ENCODE data around the gene AGO3. TPM values are rescaled to one million over a fixed set of nuclear protein-coding genes. Genes with fewer than 3 reads are reported as not detected.
"Not testable (repeated sequence)": the region's sequence is repeated elsewhere in the genome, so short reads cannot be mapped to it uniquely, and the experiment has no call there.

The AGO3 gene
- total and polyA plus RNA-seq, 3 experiments from 2014 or later: 12.8 to 31.3 (median 30.0) TPM

- Histone ChIP-seq H3K9me3 (ENCODE audit: low read length) (no peaks in the 10 kb centered on the region), H3K4me1 (ENCODE audit: insufficient read depth, low read length) (no peaks in the 10 kb centered on the region), H3K27me3 (ENCODE audit: insufficient read depth, low read length, poor library complexity, severe bottlenecking) (no peaks in the 10 kb centered on the region), H3K36me3 (ENCODE audit: insufficient read depth, low read length) (no peaks in the 10 kb centered on the region), H3K27ac (ENCODE audit: low read depth, low read length) (no peak overlapping the region), H3K4me3 (ENCODE audit: low read length) (no peak overlapping the region)
- CTCF ChIA-PET: no interaction called here
- peaks cover 16 to 44% (median 20%) of the 10 kb centered on the region in 3 donors for H3K36me3 Mint-ChIP-seq
- no peak for DNase-seq
- no peak overlapping the region for H3K4me3 Mint-ChIP-seq
- no peak overlapping the region for H3K27ac Mint-ChIP-seq
- peaks cover 8 to 12% (median 10%) of the 10 kb centered on the region in 3 donors for H3K4me1 Mint-ChIP-seq
- H3K9me3 Mint-ChIP-seq: no peaks in the 10 kb centered on the region
- H3K27me3 Mint-ChIP-seq: no peaks in the 10 kb centered on the region
- POLR2A ChIA-PET: no interaction called here
These were observed 37.5 kb downstream of the AGO3 start for GRCh38 chr1:35968396-35968795.

- Mint-ChIP-seq H3K9me3 (no peaks in the 10 kb centered on the region), H3K4me3 (no peak overlapping the region), H3K36me3 (peaks cover 18 to 66% (median 27%) of the 10 kb centered on the region in 3 donors), H3K27ac (no peak overlapping the region), H3K4me1 (peaks cover 9 to 18% (median 15%) of the 10 kb centered on the region in 3 donors), H3K27me3 (no peaks in the 10 kb centered on the region)
- Histone ChIP-seq H3K36me3 (ENCODE audit: insufficient read depth, low read length) (no peaks in the 10 kb centered on the region), H3K4me3 (ENCODE audit: low read length) (no peak overlapping the region), H3K4me1 (ENCODE audit: insufficient read depth, low read length) (no peaks in the 10 kb centered on the region), H3K9me3 (ENCODE audit: low read length) (no peaks in the 10 kb centered on the region), H3K27ac (ENCODE audit: low read depth, low read length) (no peak overlapping the region), H3K27me3 (ENCODE audit: insufficient read depth, low read length, poor library complexity, severe bottlenecking) (no peaks in the 10 kb centered on the region)
- POLR2A ChIA-PET: no interaction called here
- no peak for DNase-seq
- CTCF ChIA-PET: no interaction called here
These were observed 40.7 kb downstream of the AGO3 start for GRCh38 chr1:35971601-35972000.

DNA sequence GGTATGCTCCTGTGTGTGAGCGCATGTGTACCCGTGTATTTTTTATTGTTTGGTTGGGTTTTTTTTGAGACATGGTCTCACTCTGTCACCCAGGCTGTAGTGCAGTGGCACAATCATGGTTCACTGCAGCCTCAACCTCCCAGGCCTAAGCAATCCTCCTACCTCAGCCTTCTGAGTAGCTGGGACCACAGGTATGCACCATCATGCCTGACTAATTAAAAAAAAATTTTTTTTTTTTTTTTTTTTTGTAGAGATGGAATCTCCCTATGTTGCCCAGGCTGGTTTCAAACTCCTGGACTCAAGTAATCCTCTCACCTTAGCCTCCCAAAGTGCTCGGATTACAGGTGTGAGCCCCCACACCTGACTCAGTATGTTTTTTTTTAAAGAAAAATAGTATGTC is 41.7 kb downstream of the AGO3 start:
- CTCF ChIA-PET; DNase-seq; H3K9me3 Mint-ChIP-seq; H3K27me3 ChIP-seq (ENCODE audit: insufficient read depth, low read length, poor library complexity, severe bottlenecking); H3K27ac ChIP-seq (ENCODE audit: low read depth, low read length); H3K27me3 Mint-ChIP-seq; H3K36me3 ChIP-seq (ENCODE audit: insufficient read depth, low read length); POLR2A ChIA-PET; H3K4me3 Mint-ChIP-seq; H3K4me1 ChIP-seq (ENCODE audit: insufficient read depth, low read length); H3K27ac Mint-ChIP-seq; H3K9me3 ChIP-seq (ENCODE audit: low read length); H3K4me3 ChIP-seq (ENCODE audit: low read length): not testable (repeated sequence)
- Mint-ChIP-seq H3K4me1 (peaks cover 9 to 16% (median 12%) of the 10 kb centered on the region in 3 donors), H3K36me3 (peaks cover 18 to 64% (median 27%) of the 10 kb centered on the region in 3 donors)

GRCh38 chr1:35980090-35980489 is 49.2 kb downstream of the AGO3 start:
- ChIA-PET CTCF (no interaction called here), POLR2A (no interaction called here)
- Histone ChIP-seq H3K9me3 (ENCODE audit: low read length) (no peaks in the 10 kb centered on the region), H3K27ac (ENCODE audit: low read depth, low read length) (no peak overlapping the region), H3K4me3 (ENCODE audit: low read length) (no peak overlapping the region), H3K4me1 (ENCODE audit: insufficient read depth, low read length) (no peaks in the 10 kb centered on the region), H3K36me3 (ENCODE audit: insufficient read depth, low read length) (peaks cover 8% of the 10 kb centered on the region), H3K27me3 (ENCODE audit: insufficient read depth, low read length, poor library complexity, severe bottlenecking) (no peaks in the 10 kb centered on the region)
- Mint-ChIP-seq H3K4me1 (peaks cover 6 to 8% (median 7%) of the 10 kb centered on the region in 3 donors), H3K27ac (no peak overlapping the region), H3K4me3 (no peak overlapping the region), H3K36me3 (peaks cover 6 to 59% (median 9%) of the 10 kb centered on the region in 3 donors), H3K27me3 (no peaks in the 10 kb centered on the region), H3K9me3 (no peaks in the 10 kb centered on the region)
- no peak for DNase-seq

DNA sequence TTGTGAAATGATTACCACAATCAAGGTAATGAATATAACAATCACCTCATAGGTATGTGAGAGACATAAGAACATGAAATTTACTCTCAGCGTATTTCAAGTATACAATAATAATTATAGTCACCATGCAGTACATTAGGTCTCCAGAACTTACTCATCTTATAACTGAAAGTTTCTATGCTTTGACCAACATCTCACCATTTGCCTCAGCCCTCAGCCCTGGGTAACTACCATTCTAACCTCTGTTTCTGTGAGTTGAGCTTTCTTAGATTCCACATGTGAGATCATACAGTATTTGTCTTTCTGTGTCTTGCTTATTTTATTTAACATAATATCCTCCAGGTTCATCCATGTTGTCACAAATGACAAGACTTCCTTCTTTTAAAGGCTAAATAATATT is 57.3 kb downstream of the AGO3 start:
- Histone ChIP-seq H3K4me3 (ENCODE audit: low read length) (no peak overlapping the region), H3K9me3 (ENCODE audit: low read length) (no peaks in the 10 kb centered on the region), H3K4me1 (ENCODE audit: insufficient read depth, low read length) (no peaks in the 10 kb centered on the region), H3K27me3 (ENCODE audit: insufficient read depth, low read length, poor library complexity, severe bottlenecking) (no peaks in the 10 kb centered on the region), H3K36me3 (ENCODE audit: insufficient read depth, low read length) (no peaks in the 10 kb centered on the region), H3K27ac (ENCODE audit: low read depth, low read length) (no peak overlapping the region)
- POLR2A ChIA-PET: no interaction called here
- DNase-seq: no peak
- H3K27me3 Mint-ChIP-seq: no peaks in the 10 kb centered on the region
- CTCF ChIA-PET: no interaction called here
- H3K36me3 Mint-ChIP-seq: peaks cover 0 to 44% (median 7%) of the 10 kb centered on the region in 3 donors
- H3K9me3 Mint-ChIP-seq: no peaks in the 10 kb centered on the region
- H3K27ac Mint-ChIP-seq: no peak overlapping the region
- H3K4me1 Mint-ChIP-seq: no peaks in the 10 kb centered on the region
- H3K4me3 Mint-ChIP-seq: no peak overlapping the region

DNA sequence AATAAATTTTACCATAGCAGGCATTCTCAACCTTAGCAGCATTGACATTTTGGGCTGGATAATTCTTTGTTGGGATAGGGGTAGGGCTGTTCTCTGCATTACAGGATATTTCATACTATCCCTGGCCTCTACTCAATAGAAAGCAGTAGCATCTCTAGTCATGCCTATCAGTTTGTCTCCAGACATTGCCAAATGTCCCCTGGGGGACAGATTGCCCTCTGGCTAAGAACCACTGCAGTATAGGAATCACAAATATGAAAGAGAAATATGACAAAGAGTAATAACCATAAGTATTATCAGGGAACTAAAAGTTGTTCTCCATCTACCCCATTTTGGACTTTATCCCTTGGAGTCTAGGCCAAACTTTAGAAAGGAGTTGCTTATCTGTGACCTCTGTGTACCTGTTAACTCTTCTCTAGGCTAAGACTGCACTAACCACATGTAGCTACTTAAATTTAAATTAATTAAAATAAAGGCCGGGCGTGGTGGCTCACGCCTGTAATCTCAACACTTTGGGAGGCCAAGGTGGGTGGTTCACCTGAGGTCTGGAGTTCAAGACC is 76.1 kb downstream of the AGO3 start:
- H3K27ac ChIP-seq (ENCODE audit: low read depth, low read length): no peak overlapping the region
- ChIA-PET POLR2A (interaction anchor here (0.5 kb wide), 1 partner anchor 229 kb away, joined by 3 read pairs; no protein-coding TSS in a partner anchor), CTCF (no interaction called here)
- no peaks in the 10 kb centered on the region for H3K4me1 Mint-ChIP-seq
- no peaks in the 10 kb centered on the region for H3K9me3 Mint-ChIP-seq
- H3K27ac Mint-ChIP-seq: no peak overlapping the region
- peaks cover 6% of the 10 kb centered on the region for H3K36me3 ChIP-seq (ENCODE audit: insufficient read depth, low read length)
- H3K27me3 Mint-ChIP-seq: no peaks in the 10 kb centered on the region
- H3K4me1 ChIP-seq (ENCODE audit: insufficient read depth, low read length): no peaks in the 10 kb centered on the region
- H3K36me3 Mint-ChIP-seq: peaks cover 0 to 42% (median 4%) of the 10 kb centered on the region in 3 donors
- no peak for DNase-seq
- no peaks in the 10 kb centered on the region for H3K27me3 ChIP-seq (ENCODE audit: insufficient read depth, low read length, poor library complexity, severe bottlenecking)
- H3K4me3 ChIP-seq (ENCODE audit: low read length): no peak overlapping the region
- H3K9me3 ChIP-seq (ENCODE audit: low read length): no peaks in the 10 kb centered on the region
- H3K4me3 Mint-ChIP-seq: no peak overlapping the region

GRCh38 chr1:36007741-36008140 is 76.8 kb downstream of the AGO3 start:
- Histone ChIP-seq H3K4me3 (ENCODE audit: low read length) (no peak overlapping the region), H3K27ac (ENCODE audit: low read depth, low read length) (no peak overlapping the region), H3K4me1 (ENCODE audit: insufficient read depth, low read length) (no peaks in the 10 kb centered on the region), H3K27me3 (ENCODE audit: insufficient read depth, low read length, poor library complexity, severe bottlenecking) (no peaks in the 10 kb centered on the region), H3K36me3 (ENCODE audit: insufficient read depth, low read length) (peaks cover 6% of the 10 kb centered on the region), H3K9me3 (ENCODE audit: low read length) (no peaks in the 10 kb centered on the region)
- peaks cover 0 to 43% (median 4%) of the 10 kb centered on the region in 3 donors for H3K36me3 Mint-ChIP-seq
- H3K9me3 Mint-ChIP-seq: no peaks in the 10 kb centered on the region
- CTCF ChIA-PET: no interaction called here
- no peak overlapping the region for H3K4me3 Mint-ChIP-seq
- H3K4me1 Mint-ChIP-seq: no peaks in the 10 kb centered on the region
- DNase-seq: no peak
- POLR2A ChIA-PET: no interaction called here
- H3K27ac Mint-ChIP-seq: no peak overlapping the region
- no peaks in the 10 kb centered on the region for H3K27me3 Mint-ChIP-seq

DNA sequence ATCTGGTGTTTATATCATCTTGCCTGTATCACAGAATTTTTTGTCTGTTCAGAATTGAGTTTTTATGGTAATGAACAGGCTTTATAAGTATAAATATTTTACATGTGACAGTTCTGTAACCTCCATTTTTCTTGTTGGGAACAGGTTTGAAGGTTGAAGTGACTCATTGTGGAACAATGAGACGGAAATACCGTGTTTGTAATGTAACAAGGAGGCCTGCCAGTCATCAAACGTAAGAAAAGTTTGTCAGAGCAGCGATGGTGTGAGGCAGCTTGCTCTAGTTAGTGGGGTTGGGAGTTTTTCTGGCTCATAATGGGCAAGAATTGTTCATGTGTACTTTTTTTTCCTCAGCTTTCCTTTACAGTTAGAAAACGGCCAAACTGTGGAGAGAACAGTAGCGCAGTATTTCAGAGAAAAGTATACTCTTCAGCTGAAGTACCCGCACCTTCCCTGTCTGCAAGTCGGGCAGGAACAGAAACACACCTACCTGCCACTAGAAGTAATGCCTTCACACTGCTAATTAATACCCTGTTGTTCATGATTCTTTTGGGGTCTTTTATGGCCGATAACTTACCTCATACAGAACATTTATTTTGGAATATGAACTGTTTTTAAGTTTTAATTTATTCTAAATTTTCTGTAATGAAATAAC is 77.8 kb downstream of the AGO3 start:
- POLR2A ChIA-PET: no interaction called here
- no peaks in the 10 kb centered on the region for H3K4me1 ChIP-seq (ENCODE audit: insufficient read depth, low read length)

More for the DNA sequence above, 77.8 kb downstream of the AGO3 start:
- no peak for DNase-seq
- H3K4me3 Mint-ChIP-seq: no peak overlapping the region
- Histone ChIP-seq H3K27ac (ENCODE audit: low read depth, low read length) (no peak overlapping the region), H3K4me3 (ENCODE audit: low read length) (no peak overlapping the region), H3K9me3 (ENCODE audit: low read length) (no peaks in the 10 kb centered on the region), H3K36me3 (ENCODE audit: insufficient read depth, low read length) (peaks cover 6% of the 10 kb centered on the region), H3K27me3 (ENCODE audit: insufficient read depth, low read length, poor library complexity, severe bottlenecking) (no peaks in the 10 kb centered on the region)
- no peaks in the 10 kb centered on the region for H3K4me1 Mint-ChIP-seq
- CTCF ChIA-PET: no interaction called here
- no peaks in the 10 kb centered on the region for H3K9me3 Mint-ChIP-seq
- no peaks in the 10 kb centered on the region for H3K27me3 Mint-ChIP-seq
- H3K36me3 Mint-ChIP-seq: peaks cover 0 to 52% (median 10%) of the 10 kb centered on the region in 3 donors
- H3K27ac Mint-ChIP-seq: peak overlapping the region in 1 of 8 donors; percentile 5

Measured in CD8-positive, alpha-beta memory T cell (primary cell).